ENCODE data around the gene HIPK4.
"Not testable (repeated sequence)": the region's sequence is repeated elsewhere in the genome, so short reads cannot be mapped to it uniquely, and the experiment has no call there.

HIPK4 gene

GRCh38 chr19:40417643-40417981 is 27.6 kb upstream of the HIPK4 start:
- no peak for DNase-seq (ENCODE audit: low read depth in 2 of 2)

GRCh38 chr19:40416918-40417642 is 27.1 kb upstream of the HIPK4 start:
- DNase-seq (ENCODE audit: low read depth in 2 of 2) = no peak

GRCh38 chr19:40415768-40416167 is 25.8 kb upstream of the HIPK4 start:
- no peak for DNase-seq (ENCODE audit: low read depth in 2 of 2)

GRCh38 chr19:40414542-40415535 is 24.9 kb upstream of the HIPK4 start:
- DNase-seq (ENCODE audit: low read depth in 2 of 2) = no peak

GRCh38 chr19:40413291-40413845 is 23.4 kb upstream of the HIPK4 start, which contains the start of gene PRX:
PRX (minus strand) TSS chr19:40413378; CDS start chr19:40407932, 5,446 bp downstream.
- no peak for DNase-seq (ENCODE audit: low read depth in 2 of 2)

- DNase-seq (ENCODE audit: low read depth in 2 of 2) = no peak
These were observed 22.9 kb upstream of the HIPK4 start for GRCh38 chr19:40412866-40413265.

DNA sequence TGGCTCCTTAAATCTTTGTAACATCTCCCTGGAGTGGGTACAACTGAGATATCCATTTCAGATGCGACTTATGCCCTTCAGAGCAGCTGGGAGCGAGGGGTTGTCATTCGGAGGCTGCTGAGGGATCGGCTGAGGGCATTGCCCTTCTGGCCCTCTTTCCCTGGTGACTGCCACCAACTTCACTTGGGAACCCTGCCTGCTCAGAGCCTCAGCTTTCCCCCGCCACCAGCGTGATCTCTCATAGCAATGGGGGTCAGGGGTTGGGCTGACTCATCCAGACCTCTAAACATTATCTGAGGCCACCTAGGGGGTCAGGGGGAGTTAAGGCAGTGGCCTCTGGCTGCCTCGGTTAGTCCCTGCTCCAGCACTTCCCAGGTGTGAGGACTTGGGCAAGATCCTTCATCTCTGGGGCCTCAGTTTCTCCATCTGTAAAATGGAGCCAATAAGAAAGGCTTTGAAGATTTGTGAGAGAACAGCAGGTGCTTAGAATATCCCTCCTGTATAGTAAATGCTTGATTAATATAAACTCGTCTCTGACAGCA is 22.0 kb upstream of the HIPK4 start:
- no peak for DNase-seq (ENCODE audit: low read depth in 2 of 2)

- DNase-seq (ENCODE audit: low read depth in 2 of 2) = no peak
These were observed 21.3 kb upstream of the HIPK4 start for GRCh38 chr19:40411125-40411842.

- no peak for DNase-seq (ENCODE audit: low read depth in 2 of 2)
These were observed 20.0 kb upstream of the HIPK4 start for GRCh38 chr19:40410030-40410389.

GRCh38 chr19:40408598-40408925 is 18.6 kb upstream of the HIPK4 start:
- DNase-seq (ENCODE audit: low read depth in 2 of 2) = not testable (repeated sequence)

DNA sequence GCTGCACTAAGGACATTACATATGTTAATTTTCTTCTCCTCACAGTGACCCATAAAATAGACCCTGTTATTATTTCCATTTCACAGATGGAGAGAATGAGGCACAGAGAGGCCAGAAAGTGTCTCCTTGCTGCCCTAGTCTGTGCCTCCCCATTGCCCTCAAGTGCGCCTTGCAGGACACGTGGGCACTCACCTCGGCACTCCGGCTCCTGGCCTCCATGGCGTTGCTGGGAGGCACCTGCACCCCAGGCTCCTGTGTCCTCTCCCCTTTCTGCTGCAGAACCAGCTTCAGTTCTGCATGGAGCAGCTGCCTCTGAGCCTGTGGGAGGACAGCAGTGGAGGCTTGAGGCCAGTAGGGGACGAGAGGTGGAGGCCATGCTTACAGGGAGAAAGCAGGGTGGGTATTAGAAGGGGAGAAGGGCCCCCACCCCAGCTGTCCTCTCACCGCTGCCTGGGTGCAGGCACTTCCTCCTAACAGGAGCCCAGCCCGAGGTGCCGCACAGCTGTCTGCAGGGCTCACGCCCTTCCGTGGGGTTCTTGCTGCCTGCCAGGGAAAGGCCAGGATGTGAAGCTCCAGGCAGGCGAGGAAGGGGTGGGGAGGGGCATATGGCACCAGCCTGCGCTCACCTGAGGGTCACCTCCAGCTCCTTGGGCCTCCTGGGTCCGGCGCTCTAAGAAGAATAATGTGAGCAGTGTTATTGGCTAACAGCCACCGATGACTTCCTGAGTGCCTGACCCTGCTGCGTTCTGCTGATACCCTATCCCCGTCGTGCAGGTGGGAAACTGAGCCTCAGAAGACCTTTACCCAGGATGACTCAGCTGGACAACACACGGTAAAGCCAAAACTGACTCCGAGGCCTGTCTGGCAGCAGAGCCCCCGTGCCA is 18.0 kb upstream of the HIPK4 start:
- no peak for DNase-seq (ENCODE audit: low read depth in 2 of 2)

DNA sequence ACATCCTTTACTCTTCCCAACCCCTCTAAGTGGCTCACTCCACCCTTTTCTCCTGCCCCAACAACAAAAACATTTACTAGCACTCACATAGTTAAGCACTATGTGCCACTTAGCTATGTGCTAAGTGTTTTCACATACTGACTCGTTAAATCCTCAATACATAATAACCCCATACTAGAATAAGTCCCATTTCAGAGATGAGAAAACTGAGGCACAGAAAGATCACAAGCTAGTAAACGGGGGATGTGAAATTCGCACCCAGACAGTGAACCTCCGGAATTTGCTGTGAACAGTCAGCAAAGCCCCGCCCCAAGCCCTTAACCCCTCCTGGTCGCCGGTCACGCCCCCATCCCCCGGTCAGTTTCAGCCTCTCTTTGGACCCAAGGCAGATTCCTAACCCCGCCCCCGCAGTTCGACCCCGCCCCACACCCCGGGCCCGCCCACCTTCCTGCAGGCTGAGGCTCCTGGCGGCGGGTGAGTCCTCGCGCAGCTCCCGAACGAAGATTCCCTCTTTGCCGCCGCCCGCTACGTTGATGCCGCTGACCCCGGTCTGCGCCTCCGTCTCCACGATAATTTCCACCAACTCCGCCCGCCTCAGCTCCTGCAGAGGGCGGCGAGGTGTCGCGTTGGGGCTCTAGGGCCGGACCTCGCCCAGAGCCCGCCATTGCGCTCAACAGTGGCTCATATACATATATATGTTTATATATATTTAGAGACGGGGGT is 13.4 kb upstream of the HIPK4 start:
- peak; percentile 61 to 88 for DNase-seq (ENCODE audit: low read depth in 2 of 2)

DNA sequence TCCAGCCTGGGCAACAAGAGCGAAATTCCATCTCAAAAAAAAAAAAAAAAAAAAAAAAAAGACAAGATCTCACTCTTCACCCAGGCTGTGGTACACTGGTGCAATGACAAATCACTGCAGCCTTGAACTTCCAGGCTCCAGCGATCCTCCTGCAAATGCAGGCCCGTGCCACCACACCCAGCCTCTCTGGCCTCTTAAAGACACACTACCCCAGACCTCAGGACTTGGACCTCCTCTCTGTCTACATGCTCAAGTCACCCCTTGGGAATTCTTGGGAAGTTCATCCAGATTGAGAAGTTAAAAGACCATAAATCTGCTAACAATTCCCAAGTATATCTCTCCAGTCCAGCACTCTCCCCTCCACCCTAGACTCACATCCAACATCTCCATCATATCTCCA is 10.6 kb upstream of the HIPK4 start:
- DNase-seq (ENCODE audit: low read depth in 2 of 2) = no peak

- peak; percentile 31 to 64 for DNase-seq (ENCODE audit: low read depth in 2 of 2)
These were observed 8.6 kb upstream of the HIPK4 start for GRCh38 chr19:40398417-40399131.

DNA sequence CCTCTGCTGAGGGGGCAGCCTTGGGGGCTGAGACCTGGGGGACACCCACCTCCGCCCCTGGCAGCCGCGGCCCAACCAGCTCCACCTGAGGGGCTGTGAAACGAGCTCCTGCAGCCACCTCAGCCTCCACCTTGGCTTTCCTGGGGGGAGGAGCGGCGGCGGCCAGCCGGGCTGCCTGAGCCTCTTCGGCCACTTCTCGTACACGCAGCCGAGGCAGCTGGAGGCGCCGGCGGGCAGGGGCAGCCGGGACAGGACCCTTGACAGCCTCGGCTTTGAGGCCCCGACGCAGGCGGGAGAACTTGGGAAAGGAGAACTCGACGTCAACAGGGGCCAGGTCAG is 7.6 kb upstream of the HIPK4 start:
- no peak for DNase-seq (ENCODE audit: low read depth in 2 of 2)

GRCh38 chr19:40396886-40397567 is 7.0 kb upstream of the HIPK4 start:
- DNase-seq (ENCODE audit: low read depth in 2 of 2) = no peak

GRCh38 chr19:40395956-40396355 is 6.0 kb upstream of the HIPK4 start:
- DNase-seq (ENCODE audit: low read depth in 2 of 2) = no peak

DNA sequence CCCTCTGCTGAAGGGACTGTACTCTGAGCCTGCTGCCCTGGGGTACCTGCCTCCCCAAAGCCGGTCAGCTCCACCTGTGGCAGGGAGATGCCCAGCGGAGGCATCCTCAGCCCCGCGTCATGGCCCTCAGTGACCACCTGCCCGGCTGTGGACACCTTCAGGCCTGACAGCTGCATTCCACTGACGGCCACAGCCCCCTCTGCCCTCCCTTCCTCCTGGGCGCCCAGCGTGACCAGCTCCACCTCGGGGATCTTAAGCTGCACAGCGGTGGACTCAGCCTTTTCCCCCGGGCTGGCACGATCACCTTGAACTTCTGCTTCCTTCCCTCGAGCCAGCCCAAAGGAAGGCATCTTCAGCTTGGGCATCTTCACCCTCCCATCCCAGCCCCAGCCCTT is 4.8 kb upstream of the HIPK4 start:
- DNase-seq (ENCODE audit: low read depth in 2 of 2) = no peak

All from activated CD4-positive, alpha-beta T cell treated with anti-CD3 and anti-CD28 coated beads for 24 hours (primary cell).